CD4-positive, alpha-beta memory T cell (primary cell): ENCODE results near the gene ARID1B. TPM values are rescaled to one million over a fixed set of nuclear protein-coding genes. Genes with fewer than 3 reads are reported as not detected.

Source experiments
- CTCF ChIA-PET: fragments of 350-600 bp; sonication (Branson Sonifier 250); formaldehyde crosslinking; loops from one replicate; lab custom pipeline; 2021; ENCODE audit warnings: inconsistent platforms; ENCODE audit not compliant: partially characterized antibody; lab: Charles Lee
- POLR2A ChIA-PET: fragments of 350-600 bp; sonication (Branson Sonifier 250); formaldehyde crosslinking; loops from one replicate; lab custom pipeline; 2021; ENCODE audit not compliant: partially characterized antibody; lab: Charles Lee
- DNase-seq, 5 donors: peaks; one replicate each; pipeline versions ENCODE4 v3.0.0 to v3.0.0-alpha.2; 2020 to 2022; ENCODE audit warnings: mixed read lengths in 1 of 5
- H3K27ac ChIP-seq: one replicate; pipeline ENCODE4 v1.7.0; 2013; ENCODE audit warnings: low read depth, low read length
- H3K27me3 ChIP-seq: 2 replicates; pipeline ENCODE4 v1.7.0; 2013; ENCODE audit warnings: mild to moderate bottlenecking, low read length, moderate library complexity; ENCODE audit not compliant: insufficient read depth
- H3K36me3 ChIP-seq: 2 replicates; pipeline ENCODE4 v1.7.0; 2013; ENCODE audit warnings: mild to moderate bottlenecking, low read length, moderate library complexity; ENCODE audit not compliant: insufficient read depth
- H3K4me1 ChIP-seq: 2 replicates; pipeline ENCODE4 v1.7.0; 2013; ENCODE audit warnings: mild to moderate bottlenecking, low read length, moderate library complexity; ENCODE audit not compliant: insufficient read depth
- H3K4me3 ChIP-seq, 2 donors: one replicate each; pipeline ENCODE4 v1.7.0; 2013; ENCODE audit warnings: low read length in 2 of 2, mild to moderate bottlenecking in 1 of 2
- H3K9me3 ChIP-seq, 2 donors: one replicate each; pipeline ENCODE4 v1.7.0; 2013; ENCODE audit warnings: low read length in 2 of 2, control low read depth in 1 of 2; ENCODE audit not compliant: control insufficient read depth in 1 of 2
- H3K27ac Mint-ChIP-seq, 7 donors: one replicate each; pipeline ENCODE4 v1.8.0; 2020 to 2021; ENCODE audit warnings: mixed read lengths in 7 of 7, mild to moderate bottlenecking in 6 of 7, inconsistent platforms in 3 of 7, moderate library complexity in 3 of 7
- H3K27me3 Mint-ChIP-seq, 2 donors: one replicate each; pipeline ENCODE4 v1.8.0; 2020 to 2021; ENCODE audit warnings: mixed read lengths in 2 of 2
- H3K36me3 Mint-ChIP-seq, 2 donors: one replicate each; pipeline ENCODE4 v1.8.0; 2020 to 2021; ENCODE audit warnings: mixed read lengths in 2 of 2, inconsistent platforms in 1 of 2, mild to moderate bottlenecking in 1 of 2
- H3K4me1 Mint-ChIP-seq, 4 donors: one replicate each; pipeline ENCODE4 v1.8.0; 2020 to 2021; ENCODE audit warnings: mixed read lengths in 4 of 4, mild to moderate bottlenecking in 1 of 4
- H3K4me3 Mint-ChIP-seq, 8 donors: one replicate each; pipeline ENCODE4 v1.8.0; 2020 to 2021; ENCODE audit warnings: mixed read lengths in 8 of 8, mild to moderate bottlenecking in 7 of 8, moderate library complexity in 6 of 8, inconsistent platforms in 3 of 8
- H3K9me3 Mint-ChIP-seq, 8 donors: one replicate each; pipeline ENCODE4 v1.8.0; 2020 to 2021; ENCODE audit warnings: mixed read lengths in 8 of 8, mild to moderate bottlenecking in 5 of 8, inconsistent platforms in 3 of 8, moderate library complexity in 1 of 8
- intact Hi-C: fragments of 100-400 bp; cut with micrococcal nuclease; formaldehyde crosslinking; loops from one replicate; pipeline ENCODE4 v1.15.1; 2023
- polyA plus RNA-seq, 2 donors: library from polyadenylated mRNA; unstranded; fragments of 300-500 nt; fragmentation: Illumina TruSeq; gene quantifications; one replicate each; pipeline ENCODE4 v1.2.3, GENCODE V29; 2021
- total RNA-seq, 2 experiments: library from RNA; stranded (reverse); gene quantifications; one replicate each; pipeline ENCODE4 v1.2.3, GENCODE V29; 2021

ARID1B gene
- total and polyA plus RNA-seq, 4 experiments from 2014 or later: 5.4 to 131 (median 72.4) TPM

DNA sequence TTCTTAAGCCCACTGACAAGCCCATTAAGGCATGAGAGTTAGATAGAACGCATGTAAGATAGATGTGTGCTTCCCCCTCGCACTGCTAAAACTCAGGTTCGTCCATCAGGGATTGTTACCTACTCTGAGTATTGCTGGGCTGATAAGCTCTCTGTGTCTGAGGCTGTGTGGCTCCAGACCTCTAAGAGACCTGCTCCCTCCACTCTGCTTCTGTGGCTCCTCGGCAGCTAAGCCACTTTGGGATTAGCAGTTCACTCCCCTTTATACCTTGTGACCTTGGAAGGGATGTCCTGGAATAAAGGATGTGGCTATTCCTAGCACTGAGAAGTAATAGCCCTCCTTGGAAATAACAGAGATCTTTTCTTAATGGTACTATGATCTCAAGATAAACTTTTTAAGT lies 381.3 kb downstream of the ARID1B start:
- Mint-ChIP-seq H3K27ac (peak overlapping the region in 1 of 7 donors; percentile 13), H3K9me3 (peaks cover 0 to 2% (median 0%) of the 10 kb centered on the region in 8 donors), H3K4me1 (peaks cover 0 to 6% (median 0%) of the 10 kb centered on the region in 4 donors), H3K4me3 (no peak overlapping the region), H3K27me3 (no peaks in the 10 kb centered on the region), H3K36me3 (peaks cover 20 to 48% of the 10 kb centered on the region in 2 donors)
- ChIA-PET POLR2A (no interaction called here), CTCF (no interaction called here)
- intact Hi-C loops: loop anchor here (10.0 kb wide), 1 partner anchor 116 kb away; no protein-coding TSS in a partner anchor
- no peaks in the 10 kb centered on the region for H3K27me3 ChIP-seq
- H3K27ac ChIP-seq: no peak overlapping the region
- no peak for DNase-seq
- H3K36me3 ChIP-seq: peaks cover 3% of the 10 kb centered on the region
- no peaks in the 10 kb centered on the region for H3K9me3 ChIP-seq
- no peaks in the 10 kb centered on the region for H3K4me1 ChIP-seq
- no peak overlapping the region for H3K4me3 ChIP-seq

DNA sequence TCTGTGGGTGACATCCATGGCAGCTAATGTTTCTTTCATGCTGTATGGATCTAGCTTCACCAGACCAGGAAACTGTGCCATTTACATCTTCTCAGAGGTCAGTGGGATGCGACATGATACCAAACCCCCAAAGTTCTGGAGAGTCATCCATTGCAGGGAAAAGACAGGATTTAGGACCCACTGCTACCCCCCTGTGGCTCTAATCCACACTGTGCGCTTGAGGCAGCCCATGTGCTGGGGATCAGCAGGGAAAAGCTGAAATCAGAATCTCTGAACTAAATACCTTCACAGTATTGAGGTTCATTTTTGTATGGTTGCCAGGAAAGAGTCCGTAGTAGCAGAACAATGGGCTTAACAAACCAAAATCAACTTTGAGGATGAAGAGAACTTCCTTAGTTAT lies 381.7 kb downstream of the ARID1B start:
- ChIA-PET CTCF (no interaction called here), POLR2A (no interaction called here)
- no peak for DNase-seq
- intact Hi-C loops: loop anchor here (10.0 kb wide), 1 partner anchor 116 kb away; no protein-coding TSS in a partner anchor
- H3K27me3 ChIP-seq: no peaks in the 10 kb centered on the region
- no peaks in the 10 kb centered on the region for H3K4me1 ChIP-seq
- Mint-ChIP-seq H3K9me3 (peaks cover 0 to 2% (median 0%) of the 10 kb centered on the region in 8 donors), H3K27ac (peak overlapping the region in 2 of 7 donors; percentile 3 to 13), H3K36me3 (peaks cover 19 to 46% of the 10 kb centered on the region in 2 donors), H3K4me3 (no peak overlapping the region), H3K4me1 (peaks cover 0 to 6% (median 0%) of the 10 kb centered on the region in 4 donors), H3K27me3 (no peaks in the 10 kb centered on the region)
- H3K27ac ChIP-seq: no peak overlapping the region
- H3K9me3 ChIP-seq: no peaks in the 10 kb centered on the region
- peaks cover 1% of the 10 kb centered on the region for H3K36me3 ChIP-seq
- H3K4me3 ChIP-seq: no peak overlapping the region

DNA sequence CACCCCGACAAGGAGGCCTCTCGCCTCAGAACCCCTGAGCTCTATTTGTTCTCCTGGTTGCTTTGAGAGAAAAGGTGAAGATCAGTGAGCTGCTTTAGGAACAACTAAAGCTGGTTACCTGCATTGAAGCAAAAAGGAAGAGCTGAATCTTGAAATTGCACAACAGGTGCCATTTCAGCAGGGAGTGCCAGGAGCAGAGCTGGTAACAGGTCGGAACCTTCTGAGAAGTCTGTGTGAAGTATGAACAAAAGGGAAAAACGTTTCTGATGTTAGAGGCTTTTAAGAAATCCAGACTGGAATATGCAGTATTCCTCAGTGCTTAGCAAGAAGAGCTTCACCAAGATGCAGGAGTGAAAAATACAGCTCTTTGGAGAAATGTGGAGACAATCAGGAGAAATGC lies 382.2 kb downstream of the ARID1B start:
- intact Hi-C loops: loop anchor here (10.0 kb wide), 1 partner anchor 115 kb away; no protein-coding TSS in a partner anchor
- Mint-ChIP-seq H3K36me3 (peaks cover 15 to 43% of the 10 kb centered on the region in 2 donors), H3K27ac (peak overlapping the region in 3 of 7 donors; percentile 29 to 50 (median 40)), H3K4me1 (peaks cover 0 to 3% (median 0%) of the 10 kb centered on the region in 4 donors), H3K27me3 (no peaks in the 10 kb centered on the region), H3K9me3 (peaks cover 0 to 2% (median 0%) of the 10 kb centered on the region in 8 donors), H3K4me3 (no peak overlapping the region)
- no peaks in the 10 kb centered on the region for H3K36me3 ChIP-seq
- DNase-seq: no peak
- no peak overlapping the region for H3K27ac ChIP-seq
- no peaks in the 10 kb centered on the region for H3K4me1 ChIP-seq
- POLR2A ChIA-PET: no interaction called here
- H3K9me3 ChIP-seq: no peaks in the 10 kb centered on the region
- H3K4me3 ChIP-seq: no peak overlapping the region
- CTCF ChIA-PET: interaction anchor here (1.0 kb wide), 1 partner anchor 20 kb away, joined by 3 read pairs; no protein-coding TSS in a partner anchor
- H3K27me3 ChIP-seq: no peaks in the 10 kb centered on the region

DNA sequence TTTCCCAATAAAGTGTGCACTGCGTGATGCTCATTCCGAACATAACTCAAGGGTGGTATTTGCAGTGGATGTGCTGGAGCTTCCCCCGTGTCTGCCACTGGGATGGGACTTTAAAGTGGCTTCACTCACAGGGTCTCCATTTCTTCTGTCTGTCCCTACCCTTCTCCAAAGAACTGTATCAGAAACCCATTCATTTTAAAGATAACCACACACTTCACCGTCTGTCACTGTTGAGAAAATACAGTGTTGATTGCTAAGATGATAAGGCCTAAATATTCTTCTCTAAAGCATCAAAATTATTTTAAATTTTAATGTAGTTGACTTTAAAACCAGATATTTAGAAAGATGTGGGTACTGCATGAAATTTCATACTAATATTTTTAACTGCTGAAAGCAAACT lies 384.7 kb downstream of the ARID1B start:
- Histone ChIP-seq H3K4me3 (no peak overlapping the region), H3K36me3 (no peaks in the 10 kb centered on the region), H3K27ac (no peak overlapping the region), H3K4me1 (no peaks in the 10 kb centered on the region), H3K9me3 (no peaks in the 10 kb centered on the region), H3K27me3 (no peaks in the 10 kb centered on the region)
- DNase-seq: no peak
- CTCF ChIA-PET: no interaction called here
- H3K9me3 Mint-ChIP-seq: peaks cover 0 to 1% (median 0%) of the 10 kb centered on the region in 8 donors
- H3K4me1 Mint-ChIP-seq: peaks cover 0 to 3% (median 0%) of the 10 kb centered on the region in 4 donors
- no peak overlapping the region for H3K4me3 Mint-ChIP-seq
- H3K27me3 Mint-ChIP-seq: no peaks in the 10 kb centered on the region
- POLR2A ChIA-PET: no interaction called here
- no peak overlapping the region for H3K27ac Mint-ChIP-seq
- intact Hi-C loops: no loop called here
- peaks cover 13 to 31% of the 10 kb centered on the region in 2 donors for H3K36me3 Mint-ChIP-seq

DNA sequence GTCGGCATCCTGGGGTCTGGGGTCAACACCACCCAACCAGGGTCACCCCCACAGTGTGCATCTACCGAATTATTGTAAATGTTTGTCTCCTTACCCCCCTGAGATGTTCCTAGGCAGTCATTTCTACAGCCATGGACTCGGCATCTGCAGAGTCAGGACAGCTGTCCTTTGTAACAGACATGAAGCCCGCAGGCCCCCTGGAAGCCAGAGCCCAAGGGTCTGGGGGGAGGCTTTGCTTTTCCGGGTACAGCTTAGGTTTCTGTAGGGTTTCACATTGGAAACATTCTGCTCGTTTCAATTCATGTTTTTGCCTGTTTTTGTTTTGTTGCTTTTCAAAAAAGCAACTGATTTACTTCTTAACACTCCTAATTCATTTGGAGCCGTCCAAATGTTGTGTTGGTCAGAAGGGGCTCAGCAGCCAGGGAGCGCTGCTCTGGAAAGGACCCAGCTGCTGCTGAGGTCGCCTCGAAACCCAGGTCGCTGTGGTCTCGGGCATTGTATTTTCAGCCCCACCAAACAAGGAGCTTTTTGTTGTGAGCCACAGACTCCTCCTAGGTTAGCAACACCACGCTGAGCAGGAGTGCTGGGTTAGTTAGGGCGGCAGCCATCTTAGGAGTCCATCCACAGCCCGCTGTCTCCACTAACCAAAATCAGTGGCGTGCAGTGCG lies 385.7 kb downstream of the ARID1B start:
- Histone ChIP-seq H3K27me3 (no peaks in the 10 kb centered on the region), H3K4me3 (no peak overlapping the region), H3K4me1 (no peaks in the 10 kb centered on the region), H3K9me3 (no peaks in the 10 kb centered on the region), H3K36me3 (no peaks in the 10 kb centered on the region), H3K27ac (no peak overlapping the region)
- CTCF ChIA-PET: no interaction called here
- H3K27ac Mint-ChIP-seq: peak overlapping the region in 1 of 7 donors; percentile 62
- no peaks in the 10 kb centered on the region for H3K9me3 Mint-ChIP-seq
- no peak overlapping the region for H3K4me3 Mint-ChIP-seq
- peaks cover 19 to 31% of the 10 kb centered on the region in 2 donors for H3K36me3 Mint-ChIP-seq
- POLR2A ChIA-PET: no interaction called here
- intact Hi-C loops: no loop called here
- H3K27me3 Mint-ChIP-seq: no peaks in the 10 kb centered on the region
- H3K4me1 Mint-ChIP-seq: peaks cover 0 to 3% (median 0%) of the 10 kb centered on the region in 4 donors
- no peak for DNase-seq

DNA sequence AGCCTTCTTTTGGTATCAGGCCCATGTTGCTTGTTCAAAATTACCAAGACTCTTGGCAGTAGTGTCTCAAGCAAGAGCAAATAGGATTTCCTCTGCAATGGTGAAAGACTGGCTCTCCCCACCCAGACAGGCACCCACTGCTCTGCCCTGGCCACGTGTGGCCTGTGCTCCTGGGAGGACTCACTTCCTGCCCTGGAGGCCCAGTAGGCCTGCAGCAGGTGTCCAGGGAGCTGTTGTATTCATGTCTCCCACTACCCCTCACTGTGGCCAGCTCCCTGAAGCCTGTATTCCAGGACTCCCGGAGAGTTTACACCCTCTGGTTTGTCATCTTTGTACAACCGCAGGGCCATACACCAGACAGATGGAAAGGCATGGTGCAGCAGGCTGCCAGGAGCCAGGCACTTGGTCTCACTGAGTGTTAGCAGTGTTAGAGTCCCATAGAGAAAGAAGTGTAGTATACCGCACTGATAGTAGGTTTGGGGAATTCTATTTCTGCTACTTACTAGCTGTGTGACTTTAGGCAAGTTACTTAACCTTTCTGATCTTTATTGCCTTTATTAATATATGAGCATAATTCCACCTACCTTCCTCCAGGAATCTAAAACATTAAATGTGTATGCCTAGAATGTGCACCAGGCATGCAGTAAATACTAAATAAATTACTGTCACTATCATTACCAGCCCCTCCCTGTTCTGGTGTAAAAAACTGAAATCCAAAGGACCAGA lies 386.4 kb downstream of the ARID1B start:
- Histone ChIP-seq H3K4me3 (no peak overlapping the region), H3K27me3 (no peaks in the 10 kb centered on the region), H3K4me1 (no peaks in the 10 kb centered on the region), H3K27ac (no peak overlapping the region), H3K36me3 (no peaks in the 10 kb centered on the region), H3K9me3 (no peaks in the 10 kb centered on the region)
- ChIA-PET CTCF (no interaction called here), POLR2A (no interaction called here)
- intact Hi-C loops: no loop called here
- Mint-ChIP-seq H3K4me3 (no peak overlapping the region), H3K27me3 (no peaks in the 10 kb centered on the region), H3K27ac (peak overlapping the region in 4 of 7 donors; percentile 8 to 75 (median 12)), H3K9me3 (no peaks in the 10 kb centered on the region), H3K36me3 (peaks cover 26 to 37% of the 10 kb centered on the region in 2 donors), H3K4me1 (peaks cover 0 to 3% (median 0%) of the 10 kb centered on the region in 4 donors)
- DNase-seq: no peak

DNA sequence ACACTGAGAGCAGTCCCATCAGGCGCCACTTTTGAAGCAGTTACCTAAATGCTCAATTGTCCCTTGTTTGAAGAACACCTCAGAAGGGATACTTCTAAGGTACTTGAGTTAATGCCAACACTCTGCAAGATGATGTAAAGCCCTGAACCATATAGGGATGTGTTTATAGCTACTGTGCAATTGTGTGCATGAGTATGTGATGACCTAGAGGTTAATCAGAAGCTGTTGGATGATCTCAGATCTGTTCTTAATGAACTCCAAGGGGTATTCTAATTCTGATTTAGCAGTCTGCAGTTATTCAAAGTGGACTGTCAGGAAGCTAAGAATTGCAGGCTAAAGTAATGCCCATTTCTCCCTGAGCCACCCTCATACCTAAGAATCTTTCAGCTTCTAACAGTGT lies 387.8 kb downstream of the ARID1B start:
- ChIA-PET CTCF (interaction anchor here (0.6 kb wide), 1 partner anchor 12 kb away, joined by 3 read pairs; no protein-coding TSS in a partner anchor), POLR2A (no interaction called here)
- no peaks in the 10 kb centered on the region for H3K27me3 Mint-ChIP-seq
- Histone ChIP-seq H3K4me1 (no peaks in the 10 kb centered on the region), H3K4me3 (no peak overlapping the region), H3K27me3 (no peaks in the 10 kb centered on the region), H3K9me3 (no peaks in the 10 kb centered on the region), H3K36me3 (no peaks in the 10 kb centered on the region), H3K27ac (no peak overlapping the region)
- H3K9me3 Mint-ChIP-seq: no peaks in the 10 kb centered on the region
- no peak for DNase-seq
- peaks cover 30 to 41% of the 10 kb centered on the region in 2 donors for H3K36me3 Mint-ChIP-seq
- intact Hi-C loops: no loop called here
- no peak overlapping the region for H3K4me3 Mint-ChIP-seq
- H3K4me1 Mint-ChIP-seq: peaks cover 0 to 3% (median 0%) of the 10 kb centered on the region in 4 donors
- H3K27ac Mint-ChIP-seq: no peak overlapping the region
